Body of pancreas (tissue), 4 donors: Measurements from ENCODE around the gene FBXO10. TPM values are rescaled to one million over a fixed set of nuclear protein-coding genes. Genes with fewer than 3 reads are reported as not detected.
A peak's percentile ranks its signal among the peaks of the same experiment; 100 is the strongest.

Source experiments
- ATAC-seq: fragments of 150-250 bp; one replicate; pipeline ENCODE4 v1.9.1; 2016
- DNase-seq, 4 donors: peaks; one replicate each; pipeline ENCODE4 v3.0.0-alpha.2; 2019
- H3K27ac ChIP-seq, 4 donors: fragments of 200-600 bp; sonication (generic); 1 replicate in 3 of 4; 2 replicates in 1 of 4; pipeline versions ENCODE4 v1.5.1 to v1.6.1; 2016 to 2019; ENCODE audit warnings: mild to moderate bottlenecking in 1 of 4, mixed read lengths in 1 of 4, moderate library complexity in 1 of 4
- H3K27me3 ChIP-seq, 2 donors: fragments of 200-600 bp; sonication (generic); one replicate each; pipeline ENCODE4 v1.6.0; 2016; ENCODE audit warnings: mild to moderate bottlenecking in 1 of 2
- H3K36me3 ChIP-seq, 2 donors: fragments of 200-600 bp; sonication (generic); replicated peaks in 1 of 2; 2 replicates each; pipeline ENCODE4 v1.5.1; 2016; ENCODE audit warnings: low read depth in 2 of 2; ENCODE audit not compliant: insufficient read depth in 1 of 2
- H3K4me1 ChIP-seq: fragments of 200-600 bp; sonication (generic); one replicate; pipeline ENCODE4 v1.6.0; 2016
- H3K4me3 ChIP-seq, 2 donors: fragments of 200-600 bp; sonication (generic); 1 replicate in 1 of 2; 2 replicates in 1 of 2; pipeline ENCODE4 v1.5.1; 2016 to 2019
- H3K9me3 ChIP-seq, 3 donors: fragments of 200-600 bp; sonication (generic); 1 replicate in 2 of 3; 2 replicates in 1 of 3; pipeline ENCODE4 v1.5.1; 2016
- CTCF ChIP-seq, 7 experiments: fragments of 450-650 bp in 4 of 7; fragments of 200-600 bp in 3 of 7; sonication (generic) in 3 of 7; IDR thresholded peaks; one replicate each; pipeline ENCODE4 v1.5.1; 2016 to 2019; ENCODE audit warnings: antibody characterized with exemption in 7 of 7
- POLR2A ChIP-seq, 3 donors: fragments of 450-650 bp; IDR thresholded peaks; one replicate each; pipeline ENCODE4 v1.6.1; 2016; ENCODE audit warnings: antibody characterized with exemption in 3 of 3, mild to moderate bottlenecking in 2 of 3
- WGBS, 2 donors: methylation state at CpG; one replicate each; pipeline ENCODE4 v1.1.5; 2017; 5-methylcytosine and 5-hydroxymethylcytosine counted together
- intact Hi-C: fragments of 100-400 bp; cut with DNase I; formaldehyde crosslinking; loops from one replicate; pipeline ENCODE4 v1.15.1; 2023
- total RNA-seq, 2 donors: library from RNA; depleted of rRNA; stranded (reverse); fragments of >200 nt; gene quantifications; one replicate each; pipeline ENCODE4 v1.1.0, GENCODE V29; 2016

FBXO10 gene
- total RNA-seq, 2 donors from 2014 or later = 13.2 to 15.3 TPM

GRCh38 chr9:37564916-37565315 is 11.3 kb downstream of the FBXO10 start:
- Histone ChIP-seq H3K4me1 (peaks cover 29% of the 10 kb centered on the region), H3K27ac (peak overlapping the region in 3 of 4 donors; percentile 69 to 76 (median 76)), H3K9me3 (peaks cover 0 to 3% (median 0%) of the 10 kb centered on the region in 3 donors), H3K27me3 (no peaks in the 10 kb centered on the region), H3K36me3 (no peaks in the 10 kb centered on the region), H3K4me3 (no peak overlapping the region)
- TF ChIP-seq CTCF (IDR thresholded peaks at IDR 0.05) = no peak
- no peak for TF ChIP-seq POLR2A (IDR thresholded peaks at IDR 0.05)
- DNase-seq (no peak), ATAC-seq (no peak)
- 77 to 94% methylated on average over 4 of the region's 4 CpGs for WGBS, 2 donors
- intact Hi-C loops = no loop called here

- Histone ChIP-seq H3K36me3 (no peaks in the 10 kb centered on the region), H3K27ac (no peak overlapping the region), H3K4me3 (no peak overlapping the region), H3K9me3 (peaks cover 0 to 3% (median 0%) of the 10 kb centered on the region in 3 donors), H3K4me1 (peaks cover 29% of the 10 kb centered on the region), H3K27me3 (no peaks in the 10 kb centered on the region)
- WGBS, 2 donors = 82 to 88% methylated on average over 3 of the region's 3 CpGs
- TF ChIP-seq CTCF (IDR thresholded peaks at IDR 0.05) (no peak), POLR2A (IDR thresholded peaks at IDR 0.05) (no peak)
- no peak for DNase-seq
- intact Hi-C loops = no loop called here
- no peak for ATAC-seq
Measured at GRCh38 chr9:37563806-37564513, 12.2 kb downstream of the FBXO10 start.

- DNase-seq = no peak
- TF ChIP-seq POLR2A (IDR thresholded peaks at IDR 0.05) (no peak), CTCF (IDR thresholded peaks at IDR 0.05) (no peak)
- 90 to 91% methylated on average over 1 of the region's 1 CpG for WGBS, 2 donors
- Histone ChIP-seq H3K27me3 (no peaks in the 10 kb centered on the region), H3K27ac (no peak overlapping the region), H3K36me3 (no peaks in the 10 kb centered on the region), H3K4me3 (no peak overlapping the region), H3K4me1 (peaks cover 28% of the 10 kb centered on the region), H3K9me3 (peaks cover 0 to 3% (median 0%) of the 10 kb centered on the region in 3 donors)
- intact Hi-C loops = no loop called here
- no peak for ATAC-seq
Measured at GRCh38 chr9:37562826-37563225, 13.4 kb downstream of the FBXO10 start.

DNA sequence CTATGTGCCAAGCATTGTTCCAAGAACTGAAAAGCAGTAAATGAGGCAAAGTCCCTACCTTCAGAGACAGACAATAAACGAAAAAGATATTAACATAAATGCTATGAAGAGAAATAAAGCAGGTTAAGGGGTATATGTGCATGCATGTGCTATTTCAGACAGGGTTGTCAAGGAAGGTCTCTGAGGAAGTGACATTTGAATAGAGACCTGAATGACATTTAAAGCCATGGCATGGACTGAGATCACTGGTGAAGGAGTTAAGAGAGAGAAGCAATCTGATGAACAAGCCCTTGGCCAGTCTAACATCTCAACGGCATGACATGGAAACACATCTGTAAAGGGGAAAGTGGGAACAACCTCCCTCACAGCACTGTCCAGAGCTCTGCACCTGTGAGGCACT is 14.5 kb downstream of the FBXO10 start:
- intact Hi-C loops = no loop called here
- DNase-seq (no peak), ATAC-seq (no peak)
- Histone ChIP-seq H3K27ac (no peak overlapping the region), H3K4me3 (no peak overlapping the region), H3K36me3 (no peaks in the 10 kb centered on the region), H3K27me3 (no peaks in the 10 kb centered on the region), H3K9me3 (peaks cover 0 to 3% (median 0%) of the 10 kb centered on the region in 3 donors), H3K4me1 (peaks cover 17% of the 10 kb centered on the region)
- no peak for TF ChIP-seq CTCF (IDR thresholded peaks at IDR 0.05)
- no peak for TF ChIP-seq POLR2A (IDR thresholded peaks at IDR 0.05)
- 60 to 79% methylated on average over 2 of the region's 2 CpGs for WGBS, 2 donors
